HepG2 (cell line): ENCODE results near the gene TBCCD1. TPM values are rescaled to one million over a fixed set of nuclear protein-coding genes. Genes with fewer than 3 reads are reported as not detected.

Experiments
- ATAC-seq: fragments of 200-7000 bp; cut with Tn5 transposase; 3 replicates; pipeline ENCODE4 v1.9.1; 2020; ENCODE audit warnings: mild to moderate bottlenecking, moderate library complexity
- BruUV-seq: library from RNA; stranded (reverse); fragments of 400-500 nt; replicated peaks from 2 replicates; lab custom pipeline; 2021; lab: Mats Ljungman, UMichigan
- CTCF ChIA-PET: fragments of 300-600 bp; formaldehyde crosslinking; extraction: SDS; loops from one replicate; lab custom pipeline; 2021; ENCODE audit warnings: low total read pairs, inconsistent platforms, low intra/inter-chr PET ratio; lab: Yijun Ruan, JAX
- POLR2A ChIA-PET: fragments of 350-600 bp; sonication (Branson Sonifier 250); formaldehyde crosslinking; loops from one replicate; lab custom pipeline; 2020; ENCODE audit warnings: antibody characterized with exemption, inconsistent platforms; lab: Yijun Ruan, JAX
- DNase-seq: peaks from one replicate; pipeline ENCODE4 v3.0.0-alpha.2; 2015; ENCODE audit warnings: low spot score
- FAIRE-seq: peaks from 3 replicates; lab custom pipeline; 2011; peaks lifted over from hg19 to GRCh38; lab: Jason Lieb, UNC
- H2AFZ ChIP-seq: one replicate; pipeline ENCODE4 v1.6.1; 2011; ENCODE audit warnings: low read length, inconsistent platforms
- H3K27ac ChIP-seq: fragments of 300-600 bp; 3 replicates; pipeline ENCODE4 v1.8.0; 2011; ENCODE audit warnings: mixed run types, mild to moderate bottlenecking, mixed read lengths, low read length, inconsistent platforms; ENCODE audit not compliant: insufficient read depth; ENCODE audit errors: extremely low read length
- H3K27me3 ChIP-seq, 2 experiments: fragments of 200-600 bp in 1 of 2; 2 replicates in 1 of 2; 3 replicates in 1 of 2; pipeline versions ENCODE4 v1.6.0 to v1.8.0; 2011; ENCODE audit warnings: low read length in 2 of 2, mild to moderate bottlenecking in 2 of 2, moderate library complexity in 2 of 2, inconsistent platforms in 1 of 2; ENCODE audit not compliant: insufficient read depth in 2 of 2, control insufficient read depth in 1 of 2
- H3K36me3 ChIP-seq, 2 experiments: fragments of 200-600 bp in 1 of 2; replicated peaks in 1 of 2; 2 replicates in 1 of 2; 3 replicates in 1 of 2; pipeline versions ENCODE4 v1.5.1 to v1.8.0; 2011; ENCODE audit warnings: low read length in 2 of 2, inconsistent platforms in 1 of 2; ENCODE audit not compliant: insufficient read depth in 2 of 2, control insufficient read depth in 1 of 2
- H3K4me1 ChIP-seq: 2 replicates; pipeline ENCODE4 v1.5.1; 2012; ENCODE audit warnings: low read length, inconsistent platforms; ENCODE audit not compliant: insufficient read depth
- H3K4me2 ChIP-seq: 2 replicates; pipeline ENCODE4 v1.6.0; 2011; ENCODE audit warnings: low read depth, low read length, inconsistent platforms
- H3K4me3 ChIP-seq, 3 experiments: fragments of 200-600 bp in 1 of 3; sonication (generic), shearing (Covaris generic) in 1 of 3; replicated peaks in 1 of 3; 2 replicates each; pipeline ENCODE4 v1.5.1; 2011 to 2016; ENCODE audit warnings: low read length in 3 of 3, inconsistent platforms in 2 of 3, low read depth in 2 of 3, mild to moderate bottlenecking in 2 of 3, control low read depth in 1 of 3, mixed read lengths in 1 of 3; ENCODE audit not compliant: insufficient read depth in 1 of 3
- H3K79me2 ChIP-seq: one replicate; pipeline ENCODE4 v1.6.1; 2011; ENCODE audit warnings: low read length, inconsistent platforms; ENCODE audit not compliant: insufficient read depth
- H3K9ac ChIP-seq: 2 replicates; pipeline ENCODE4 v1.6.0; 2011; ENCODE audit warnings: mild to moderate bottlenecking, low read depth, low read length, inconsistent platforms; ENCODE audit not compliant: insufficient read depth
- H3K9me3 ChIP-seq: 2 replicates; pipeline ENCODE4 v1.5.1; 2012; ENCODE audit warnings: mild to moderate bottlenecking, low read length
- H4K20me1 ChIP-seq: 2 replicates; pipeline ENCODE4 v1.6.0; 2011; ENCODE audit warnings: inconsistent platforms, mild to moderate bottlenecking, low read length, moderate library complexity; ENCODE audit not compliant: insufficient read depth
- ADNP ChIP-seq: sonication (generic); formaldehyde crosslinking; IDR thresholded peaks from 2 replicates; pipeline ENCODE4 v1.4.0; 2020; ENCODE audit warnings: missing genetic modification reagents
- BCLAF1 ChIP-seq: fragments of 450-650 bp; IDR thresholded peaks from 2 replicates; pipeline ENCODE4 v1.6.1; 2017; ENCODE audit warnings: mild to moderate bottlenecking
- CEBPG ChIP-seq: IDR thresholded peaks from 2 replicates; pipeline ENCODE4 v1.6.1; 2016
- EEA1 ChIP-seq: sonication (generic); formaldehyde crosslinking; IDR thresholded peaks from 2 replicates; pipeline ENCODE4 v1.5.1; 2020; ENCODE audit warnings: mild to moderate bottlenecking, missing genetic modification reagents, borderline replicate concordance
- FOXP1 ChIP-seq, 2 experiments: fragments of 450-650 bp in 1 of 2; IDR thresholded peaks; 2 replicates each; pipeline ENCODE4 v1.6.1; 2017 to 2018; ENCODE audit warnings: antibody characterized with exemption in 1 of 2
- HMG20A ChIP-seq: IDR thresholded peaks from 2 replicates; pipeline ENCODE4 v1.6.1; 2016; ENCODE audit warnings: borderline replicate concordance
- MAFF ChIP-seq: IDR thresholded peaks from 2 replicates; pipeline ENCODE4 v1.6.1; 2011; ENCODE audit warnings: low read depth, low read length, improper control_type of control experiment
- MAFG ChIP-seq: sonication (generic); formaldehyde crosslinking; IDR thresholded peaks from 2 replicates; pipeline ENCODE4 v1.5.1; 2020; ENCODE audit warnings: mild to moderate bottlenecking, missing genetic modification reagents
- MED1 ChIP-seq: sonication (generic); formaldehyde crosslinking; IDR thresholded peaks from 2 replicates; pipeline ENCODE4 v1.4.0; 2020; ENCODE audit warnings: missing genetic modification reagents
- NFIC ChIP-seq: IDR thresholded peaks from 2 replicates; pipeline ENCODE4 v1.6.1; 2012; ENCODE audit warnings: mild to moderate bottlenecking, low read length, inconsistent platforms
- NR2F6 ChIP-seq, 2 experiments: IDR thresholded peaks; 2 replicates each; pipeline ENCODE4 v1.6.1; 2016; ENCODE audit warnings: antibody characterized with exemption in 1 of 2, mild to moderate bottlenecking in 1 of 2
- ZNF224 ChIP-seq: sonication (generic); formaldehyde crosslinking; IDR thresholded peaks from 2 replicates; pipeline ENCODE4 v1.5.0; 2020; ENCODE audit warnings: mild to moderate bottlenecking, missing genetic modification reagents
- ZNF329 ChIP-seq: sonication (generic); formaldehyde crosslinking; IDR thresholded peaks from 2 replicates; pipeline ENCODE4 v1.9.0; 2021; ENCODE audit warnings: low read depth, mild to moderate bottlenecking, missing genetic modification reagents
- ZNF446 ChIP-seq: sonication (generic); formaldehyde crosslinking; IDR thresholded peaks from 2 replicates; pipeline ENCODE4 v1.5.0; 2020; ENCODE audit warnings: mild to moderate bottlenecking, missing genetic modification reagents
- ZNF703 ChIP-seq: sonication (generic); formaldehyde crosslinking; IDR thresholded peaks from 2 replicates; pipeline ENCODE4 v1.5.1; 2020; ENCODE audit warnings: missing genetic modification reagents, mild to moderate bottlenecking, moderate library complexity, borderline replicate concordance
- ZNF878 ChIP-seq: sonication (generic); formaldehyde crosslinking; IDR thresholded peaks from 2 replicates; pipeline ENCODE4 v1.8.1; 2023; ENCODE audit warnings: mild to moderate bottlenecking, missing genetic modification reagents, moderate library complexity
- WGBS: methylation state at CpG from one replicate; pipeline ENCODE4 v1.1.6; 2017; ENCODE audit warnings: low lambda C conversion rate; 5-methylcytosine and 5-hydroxymethylcytosine counted together
- in situ Hi-C: cut with HindIII; loops from 2 replicates; pipeline ENCODE4 v1.10.0; 2017; ENCODE audit warnings: low pct_unique_long_range_greater_than_20kb; ENCODE audit not compliant: extremely low pct_ligation_motif_present
- intact Hi-C: fragments of 100-400 bp; cut with micrococcal nuclease; formaldehyde crosslinking; loops from one replicate; pipeline ENCODE4 v1.10.0; 2022; ENCODE audit not compliant: unreplicated experiment
- polyA plus RNA-seq, 8 experiments: library from polyadenylated mRNA; depleted of rRNA in 3 of 8; stranded (reverse) in 7 of 8; unstranded in 1 of 8; fragments of >200 nt; fragmentation: Illumina TruSeq in 4 of 8; extraction: Trizol in 4 of 8; gene quantifications; 2 replicates each; pipeline versions ENCODE4 v1.2.1 to v1.2.3, GENCODE V29; 2011 to 2016; ENCODE audit warnings: low read depth in 4 of 8, missing spikeins in 1 of 8, mixed read lengths in 1 of 8; ENCODE audit not compliant: insufficient read depth in 1 of 8
- total RNA-seq, 5 experiments: library from RNA; depleted of rRNA; stranded (reverse); fragments of >200 nt; fragmentation: Illumina TruSeq; extraction: Trizol; gene quantifications; 2 replicates each; pipeline ENCODE4 v1.2.3, GENCODE V29; 2016; ENCODE audit warnings: low read depth in 1 of 5
- TF ChIP-seq, protein P1 (sequence below), 2 experiments: sonication (generic) in 1 of 2; formaldehyde crosslinking in 1 of 2; IDR thresholded peaks; 2 replicates each; pipeline versions ENCODE4 v1.4.0 to v1.6.1; 2018 to 2020; ENCODE audit warnings: missing genetic modification reagents in 2 of 2, borderline replicate concordance in 1 of 2, low read depth in 1 of 2, mild to moderate bottlenecking in 1 of 2, missing biosample characterization in 1 of 2

TBCCD1 gene
- total and polyA plus RNA-seq, 2 of the 13 experiments (the other 11 are each of a cell fraction or from before 2014, with no cell fraction given), result 13.6 to 16.2 TPM

DNA sequence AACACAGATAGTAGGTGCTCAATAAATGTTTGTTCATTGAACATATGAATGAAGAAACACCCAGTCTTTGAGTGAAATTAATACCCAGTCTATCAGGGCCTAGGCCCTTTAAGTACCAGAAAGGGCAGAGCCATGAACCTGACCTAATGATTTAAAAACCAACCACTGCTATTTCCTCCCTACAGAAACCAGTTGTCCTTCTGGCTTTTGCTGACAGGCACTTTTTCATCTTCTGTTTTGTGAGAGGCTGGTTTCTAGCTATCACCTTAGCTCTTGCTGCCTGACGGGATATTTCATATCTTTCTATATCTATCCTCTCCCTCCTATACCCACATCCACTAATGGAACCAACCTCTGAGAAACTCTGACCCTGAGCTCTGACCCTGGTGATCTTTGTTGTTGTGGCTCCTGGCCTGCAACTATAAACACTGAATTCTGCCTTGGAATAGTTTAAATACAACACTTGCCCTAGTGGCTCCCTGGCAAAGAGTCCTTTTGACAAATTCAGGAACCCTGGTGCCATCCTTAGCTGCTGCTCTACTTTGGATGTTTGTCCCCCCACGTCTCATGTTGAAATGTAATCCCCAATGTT lies 41.6 kb upstream of the TBCCD1 start:
- H3K27me3 ChIP-seq, result no peaks in the 10 kb centered on the region
- ChIA-PET POLR2A (interaction anchor here (1.3 to 27.1 kb wide), 5 partner anchors 8 to 175 kb away, joined by 4 to 854 read pairs (median 10); partner anchors contain the start of genes DNAJB11 and TBCCD1), CTCF (interaction anchor here (1.1 kb wide), 1 partner anchor 21 kb away, joined by 4 read pairs; no protein-coding TSS in a partner anchor)
- 90% methylated on average over 2 of the region's 2 CpGs for whole genome bisulfite sequencing
- FAIRE-seq (no peak), ATAC-seq (no peak), DNase-seq (no peak)
- no TSS peak for BruUV-seq
- H3K79me2 ChIP-seq, result peaks cover 23% of the 10 kb centered on the region
- no peak overlapping the region for H3K9ac ChIP-seq
- H3K9me3 ChIP-seq, result no peaks in the 10 kb centered on the region
- H3K4me2 ChIP-seq, result peak overlapping the region; percentile 13
- H3K27ac ChIP-seq, result peak overlapping the region; percentile 52
- H3K4me1 ChIP-seq, result peaks cover 97% of the 10 kb centered on the region
- no peak overlapping the region for H2AFZ ChIP-seq
- intact Hi-C loops, result no loop called here
- H3K4me3 ChIP-seq, result no peak overlapping the region
- 0 out of 5 replicates have a peak, but pooled peaks cover 0 to under 1% of the 10 kb centered on the region in 2 experiments for H3K36me3 ChIP-seq
- in situ Hi-C loops, result no loop called here
- no peaks in the 10 kb centered on the region for H4K20me1 ChIP-seq
- TF ChIP-seq MAFF (peak; percentile 90), ADNP (CRISPR knock-in tag) (no peak), MAFG (CRISPR knock-in tag) (no peak), ZNF878 (0 out of 2 replicates have a peak, but pooled peaks have one; percentile 26), ZNF703 (no peak), MED1 (CRISPR knock-in tag) (peak; percentile 73; the same call in 1 of the 2 replicates), ZNF329 (CRISPR knock-in tag) (no peak), ZNF224 (CRISPR knock-in tag) (no peak), FOXP1 (IDR thresholded peaks at IDR 0.05) (no peak), FOXP1 (CRISPR knock-in tag; IDR thresholded peaks at IDR 0.05) (peak; percentile 52; the same call in 1 of the 2 replicates), HMG20A (CRISPR knock-in tag) (no peak), ZNF446 (CRISPR knock-in tag) (no peak), EEA1 (CRISPR knock-in tag) (no peak), NR2F6 (IDR thresholded peaks at IDR 0.05) (peak; percentile 10; the same call in 1 of the 2 replicates), NR2F6 (CRISPR knock-in tag; IDR thresholded peaks at IDR 0.05) (0 out of 2 replicates have a peak, but pooled peaks have one; percentile 14), CEBPG (no peak), BCLAF1 (no peak), NFIC (0 out of 2 replicates have a peak, but pooled peaks have one; percentile 16)
- TF ChIP-seq, protein P1, sequence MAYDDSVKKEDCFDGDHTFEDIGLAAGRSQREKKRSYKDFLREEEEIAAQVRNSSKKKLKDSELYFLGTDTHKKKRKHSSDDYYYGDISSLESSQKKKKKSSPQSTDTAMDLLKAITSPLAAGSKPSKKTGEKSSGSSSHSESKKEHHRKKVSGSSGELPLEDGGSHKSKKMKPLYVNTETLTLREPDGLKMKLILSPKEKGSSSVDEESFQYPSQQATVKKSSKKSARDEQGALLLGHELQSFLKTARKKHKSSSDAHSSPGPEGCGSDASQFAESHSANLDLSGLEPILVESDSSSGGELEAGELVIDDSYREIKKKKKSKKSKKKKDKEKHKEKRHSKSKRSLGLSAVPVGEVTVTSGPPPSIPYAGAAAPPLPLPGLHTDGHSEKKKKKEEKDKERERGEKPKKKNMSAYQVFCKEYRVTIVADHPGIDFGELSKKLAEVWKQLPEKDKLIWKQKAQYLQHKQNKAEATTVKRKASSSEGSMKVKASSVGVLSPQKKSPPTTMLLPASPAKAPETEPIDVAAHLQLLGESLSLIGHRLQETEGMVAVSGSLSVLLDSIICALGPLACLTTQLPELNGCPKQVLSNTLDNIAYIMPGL (CRISPR knock-in tag; IDR thresholded peaks at IDR 0.05; ENCODE audit: borderline replicate concordance in 1 of 2, low read depth in 1 of 2), result no peak
